NCI-H2029 (cell line): ENCODE data around the gene EMP1.

Experiments used
- DNase-seq: peaks from one replicate; lab custom pipeline; 2025; lab: John Stamatoyannopoulos, UW

Gene EMP1

GRCh38 chr12:13222076-13222475, 25.6 kb downstream of the EMP1 start:
- no peak for DNase-seq

GRCh38 chr12:13223179-13223804, 26.8 kb downstream of the EMP1 start:
- DNase-seq = no peak

- no peak for DNase-seq
Observed at GRCh38 chr12:13223941-13224340, 27.4 kb downstream of the EMP1 start.

- no peak for DNase-seq
Observed at GRCh38 chr12:13227191-13227590, 30.7 kb downstream of the EMP1 start.

- DNase-seq = no peak
Observed at GRCh38 chr12:13228579-13228978, 32.1 kb downstream of the EMP1 start.

- DNase-seq = no peak
Observed at GRCh38 chr12:13229504-13229903, 33.0 kb downstream of the EMP1 start.

- DNase-seq = no peak
Observed at GRCh38 chr12:13230500-13230899, 34.0 kb downstream of the EMP1 start.

GRCh38 chr12:13233830-13234641, 37.5 kb downstream of the EMP1 start:
- DNase-seq = no peak

- no peak for DNase-seq
Observed at GRCh38 chr12:13238204-13238603, 41.7 kb downstream of the EMP1 start.

- no peak for DNase-seq
Observed at GRCh38 chr12:13241833-13242488, 45.4 kb downstream of the EMP1 start.

- no peak for DNase-seq
Observed at GRCh38 chr12:13242936-13243335, 46.4 kb downstream of the EMP1 start.

- DNase-seq = no peak
Observed at GRCh38 chr12:13243516-13244070, 47.1 kb downstream of the EMP1 start.

GRCh38 chr12:13247596-13247995, 51.1 kb downstream of the EMP1 start:
- DNase-seq = no peak

- DNase-seq = no peak
Observed at GRCh38 chr12:13248964-13249363, 52.4 kb downstream of the EMP1 start.

- no peak for DNase-seq
Observed at GRCh38 chr12:13250416-13250815, 53.9 kb downstream of the EMP1 start.

GRCh38 chr12:13251521-13251920, 55.0 kb downstream of the EMP1 start:
- no peak for DNase-seq

GRCh38 chr12:13252024-13252423, 55.5 kb downstream of the EMP1 start:
- no peak for DNase-seq

GRCh38 chr12:13252616-13253015, 56.1 kb downstream of the EMP1 start:
- no peak for DNase-seq

GRCh38 chr12:13253966-13254760, 57.6 kb downstream of the EMP1 start:
- DNase-seq = no peak

GRCh38 chr12:13255792-13256691, 59.5 kb downstream of the EMP1 start:
- peak; percentile 63 for DNase-seq

GRCh38 chr12:13256692-13257045, 60.1 kb downstream of the EMP1 start:
- no peak for DNase-seq
